Astrocyte (in vitro differentiated cells and primary cell): Measurements from ENCODE around the gene LMF1.

Source experiments
- CTCF ChIP-seq: IDR thresholded peaks from 2 replicates; pipeline ENCODE4 v1.5.1; 2011; ENCODE audit warnings: low read depth, mild to moderate bottlenecking, inconsistent platforms, low read length, moderate library complexity; ENCODE audit not compliant: insufficient read depth
- EZH2 ChIP-seq: IDR thresholded peaks from 2 replicates; pipeline ENCODE4 v1.6.1; 2012; ENCODE audit warnings: mild to moderate bottlenecking, low read length, inconsistent platforms; ENCODE audit not compliant: insufficient read depth

- TF ChIP-seq CTCF, result no peak
- TF ChIP-seq EZH2, result no peak
Observed at GRCh38 chr16:966505-966904, 4.3 kb downstream of the LMF1 start.
